ENCODE measurements around the gene ZNF184.

GRCh38 chr6:27471365-27472115 is 1.4 kb downstream of the ZNF184 start:
- TF ChIP-seq CTCF (IDR thresholded peaks at IDR 0.05), result no peak
- TF ChIP-seq POLR2A (IDR thresholded peaks at IDR 0.05), result no peak

Measured in gastroesophageal sphincter (tissue), 3 donors.